Measurements from ENCODE around the gene FOXP4. TPM values are rescaled to one million over a fixed set of nuclear protein-coding genes. Genes with fewer than 3 reads are reported as not detected.

Gene FOXP4
- total RNA-seq, 2 experiments from 2014 or later, result 6.3 to 26.3 TPM

DNA sequence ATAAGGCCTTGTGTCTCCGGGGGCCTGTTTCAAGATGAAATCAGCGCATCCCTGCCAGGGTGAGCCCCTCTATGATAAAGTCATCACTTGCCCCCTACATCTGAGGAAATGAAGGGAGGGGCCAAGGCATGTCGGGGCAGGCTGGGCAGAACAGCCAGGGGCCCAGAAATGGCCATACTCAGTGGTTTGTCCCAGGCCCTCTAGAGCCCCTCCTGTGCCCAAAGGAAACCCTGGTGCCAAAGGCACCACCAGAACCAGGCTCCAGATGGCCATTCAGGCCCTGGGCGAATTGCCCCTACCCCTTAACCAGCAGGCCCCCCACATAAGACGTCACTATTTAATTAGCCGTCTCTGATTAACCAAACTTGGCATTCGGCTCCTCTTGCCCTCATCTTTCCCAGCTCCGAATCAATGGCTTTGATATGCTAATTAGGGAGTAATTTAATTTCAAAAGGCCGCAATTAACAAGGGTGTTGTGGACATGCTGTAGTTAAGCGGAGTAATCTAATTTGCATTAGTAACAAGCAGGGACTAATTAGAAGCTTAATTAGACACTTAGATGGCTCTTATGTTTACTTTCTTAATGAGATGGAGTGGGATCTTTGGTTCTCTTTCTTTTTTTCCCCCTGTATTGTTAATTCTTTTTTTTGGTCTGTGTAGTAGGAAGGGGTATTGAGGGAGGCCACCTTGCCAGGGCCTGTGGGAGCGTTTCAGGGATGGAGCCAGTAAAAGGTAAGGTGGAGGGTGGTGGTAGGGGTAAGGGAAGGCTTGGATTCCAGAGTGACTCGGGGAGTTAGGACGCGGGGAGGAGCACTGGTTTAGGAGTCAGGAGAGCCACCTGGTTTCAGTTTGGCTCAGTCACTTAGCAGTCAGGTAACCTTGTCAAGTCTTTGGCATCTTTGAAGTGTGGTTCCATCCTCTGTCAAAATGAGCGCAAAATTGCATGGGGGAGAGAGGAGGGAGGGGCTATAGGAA lies 9.4 kb downstream of the FOXP4 start:
- H3K9me2 ChIP-seq (ENCODE audit: insufficient read depth, low read length), result no peaks in the 10 kb centered on the region
- no peak for TF ChIP-seq EZH2phosphoT487 (IDR thresholded peaks at IDR 0.05; ENCODE audit: borderline replicate concordance, low read depth, low read length)
- TF ChIP-seq, protein P1, sequence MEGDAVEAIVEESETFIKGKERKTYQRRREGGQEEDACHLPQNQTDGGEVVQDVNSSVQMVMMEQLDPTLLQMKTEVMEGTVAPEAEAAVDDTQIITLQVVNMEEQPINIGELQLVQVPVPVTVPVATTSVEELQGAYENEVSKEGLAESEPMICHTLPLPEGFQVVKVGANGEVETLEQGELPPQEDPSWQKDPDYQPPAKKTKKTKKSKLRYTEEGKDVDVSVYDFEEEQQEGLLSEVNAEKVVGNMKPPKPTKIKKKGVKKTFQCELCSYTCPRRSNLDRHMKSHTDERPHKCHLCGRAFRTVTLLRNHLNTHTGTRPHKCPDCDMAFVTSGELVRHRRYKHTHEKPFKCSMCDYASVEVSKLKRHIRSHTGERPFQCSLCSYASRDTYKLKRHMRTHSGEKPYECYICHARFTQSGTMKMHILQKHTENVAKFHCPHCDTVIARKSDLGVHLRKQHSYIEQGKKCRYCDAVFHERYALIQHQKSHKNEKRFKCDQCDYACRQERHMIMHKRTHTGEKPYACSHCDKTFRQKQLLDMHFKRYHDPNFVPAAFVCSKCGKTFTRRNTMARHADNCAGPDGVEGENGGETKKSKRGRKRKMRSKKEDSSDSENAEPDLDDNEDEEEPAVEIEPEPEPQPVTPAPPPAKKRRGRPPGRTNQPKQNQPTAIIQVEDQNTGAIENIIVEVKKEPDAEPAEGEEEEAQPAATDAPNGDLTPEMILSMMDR (conservative IDR thresholded peaks at IDR 0.05; ENCODE audit: low read length), result no peak
- no peaks in the 10 kb centered on the region; the same call in 1 of the 2 replicates for H4K20me1 ChIP-seq (ENCODE audit: insufficient read depth, low read length)

DNA sequence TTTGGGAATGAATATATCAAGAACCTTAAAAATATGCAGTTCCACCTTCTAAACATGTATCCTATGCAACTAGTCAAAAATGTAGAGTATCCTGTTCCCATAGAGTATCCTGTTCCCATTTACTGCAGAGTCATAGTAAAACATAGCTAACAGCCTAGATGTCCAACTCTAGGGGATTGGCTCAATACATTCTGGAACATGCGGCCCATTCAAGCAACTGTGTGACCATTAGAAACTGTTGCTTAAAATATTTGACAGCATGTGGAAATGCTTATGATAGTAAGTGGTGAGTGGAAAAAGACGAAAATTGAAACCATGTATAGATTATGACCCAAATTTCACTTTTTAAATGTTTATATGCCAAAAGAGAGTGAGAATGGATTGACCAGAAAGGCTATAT lies 11.2 kb downstream of the FOXP4 start:
- Histone ChIP-seq H4K20me1 (ENCODE audit: insufficient read depth, low read length) (no peaks in the 10 kb centered on the region; the same call in 1 of the 2 replicates), H3K36me3 (ENCODE audit: insufficient read depth, low read length) (no peaks in the 10 kb centered on the region), H3K9me3 (ENCODE audit: low read length) (no peaks in the 10 kb centered on the region), H3K4me2 (ENCODE audit: low read length) (no peak overlapping the region), H3K4me1 (ENCODE audit: insufficient read depth, low read length, poor library complexity, severe bottlenecking) (peaks cover 21% of the 10 kb centered on the region), H2AFZ (ENCODE audit: low read length) (no peak overlapping the region), H3K79me2 (ENCODE audit: insufficient read depth, low read depth, low read length) (no peaks in the 10 kb centered on the region), H3K4me3 (ENCODE audit: low read depth, low read length, poor library complexity, severe bottlenecking) (no peak overlapping the region), H3K9me2 (ENCODE audit: insufficient read depth, low read length) (no peaks in the 10 kb centered on the region), H3K27ac (ENCODE audit: low read depth, low read length, poor library complexity, severe bottlenecking) (no peak overlapping the region)
- ChIA-PET CTCF (ENCODE audit: unreplicated experiment) (no interaction called here), POLR2A (no interaction called here)
- DNase-seq (ENCODE audit: low spot score), result no peak
- intact Hi-C loops (cut with micrococcal nuclease; ENCODE audit: unreplicated experiment), result no loop called here
- TF ChIP-seq, protein P1 (conservative IDR thresholded peaks at IDR 0.05; ENCODE audit: low read length), result no peak
- TF ChIP-seq EZH2phosphoT487 (IDR thresholded peaks at IDR 0.05; ENCODE audit: borderline replicate concordance, low read depth, low read length), result no peak
- BruUV-seq (replicated peaks), result no TSS peak

More for the DNA sequence above, 9.4 kb downstream of the FOXP4 start:
- Histone ChIP-seq H3K4me1 (ENCODE audit: insufficient read depth, low read length, poor library complexity, severe bottlenecking) (peaks cover 4% of the 10 kb centered on the region), H3K4me2 (ENCODE audit: low read length) (no peak overlapping the region), H2AFZ (ENCODE audit: low read length) (no peak overlapping the region), H3K4me3 (ENCODE audit: low read depth, low read length, poor library complexity, severe bottlenecking) (no peak overlapping the region), H3K36me3 (ENCODE audit: insufficient read depth, low read length) (peaks cover 7% of the 10 kb centered on the region; the same call in 1 of the 2 replicates), H3K79me2 (ENCODE audit: insufficient read depth, low read depth, low read length) (no peaks in the 10 kb centered on the region), H3K27ac (ENCODE audit: low read depth, low read length, poor library complexity, severe bottlenecking) (no peak overlapping the region), H3K9me3 (ENCODE audit: low read length) (no peaks in the 10 kb centered on the region)
- no TSS peak for BruUV-seq (replicated peaks)
- intact Hi-C loops (cut with micrococcal nuclease; ENCODE audit: unreplicated experiment), result no loop called here
- CTCF ChIA-PET (ENCODE audit: unreplicated experiment), result no interaction called here
- POLR2A ChIA-PET, result no interaction called here
- DNase-seq (ENCODE audit: low spot score), result no peak

Measured in OCI-LY7 (cell line).